ENCODE results near the gene AGAP1.

GRCh38 chr2:235647264-235647663, 153.4 kb downstream of the AGAP1 start:
- TF ChIP-seq CTCF (IDR thresholded peaks at IDR 0.05): no peak
- no peak for TF ChIP-seq EZH2 (IDR thresholded peaks at IDR 0.05)

Data from neural progenitor cell (in vitro differentiated cells).